Measurements from ENCODE around the gene MEF2C. TPM values are rescaled to one million over a fixed set of nuclear protein-coding genes. Genes with fewer than 3 reads are reported as not detected.
"Not testable (repeated sequence)": the region's sequence is repeated elsewhere in the genome, so short reads cannot be mapped to it uniquely, and the experiment has no call there.

Gene MEF2C
- polyA plus RNA-seq, 1 donor from 2014 or later = 30.2 TPM

DNA sequence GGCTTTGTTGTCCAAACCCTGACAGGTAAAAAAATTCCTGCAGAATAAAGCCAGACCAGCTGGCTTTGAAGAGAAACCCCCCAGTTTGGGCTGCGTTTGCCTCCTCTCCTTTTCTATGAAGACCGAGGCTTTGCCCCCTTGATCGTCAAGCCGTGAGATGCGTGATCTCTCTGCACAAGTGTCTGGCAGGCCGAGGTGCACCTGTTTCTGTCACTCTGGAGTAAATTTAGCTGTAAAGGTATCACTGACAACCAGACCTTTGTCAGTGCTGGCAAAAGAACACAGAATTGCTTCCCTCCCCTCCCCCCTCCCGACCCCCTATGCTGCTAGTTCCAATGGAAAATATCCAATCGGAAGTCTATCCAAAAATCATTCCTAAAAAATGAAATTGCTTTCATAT is 21.0 kb upstream of the MEF2C start:
- H3K36me3 ChIP-seq (ENCODE audit: insufficient read depth, low read length) = not testable (repeated sequence)

DNA sequence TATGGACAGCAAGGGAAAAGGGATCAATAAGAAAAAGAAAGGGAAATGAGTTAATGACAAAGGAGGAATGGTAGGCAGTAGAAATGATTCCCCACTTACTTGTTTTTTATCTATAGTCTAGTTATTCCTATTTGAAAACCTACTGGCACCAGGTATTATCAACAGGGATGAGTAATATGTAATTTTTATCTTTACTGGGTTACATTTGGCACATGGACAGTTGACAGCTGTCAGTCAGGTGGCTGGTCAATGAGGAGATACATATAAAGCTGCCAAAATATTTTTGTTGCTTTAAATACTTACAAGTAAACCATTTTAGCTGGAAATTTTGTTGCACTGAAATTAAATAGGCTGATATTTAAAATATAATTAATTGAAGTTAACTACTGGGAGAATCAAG is 18.1 kb upstream of the MEF2C start:
- not testable (repeated sequence) for H3K9me2 ChIP-seq (ENCODE audit: insufficient read depth, low read length); H3K36me3 ChIP-seq (ENCODE audit: insufficient read depth, low read length); H3K27me3 ChIP-seq (ENCODE audit: insufficient read depth, low read depth, low read length); H2AFZ ChIP-seq (ENCODE audit: low read depth, low read length); H3K9ac ChIP-seq (ENCODE audit: low read length); H3K27ac ChIP-seq (ENCODE audit: low read length); H3K79me2 ChIP-seq (replicated peaks; ENCODE audit: insufficient read depth, low read length); H3K4me2 ChIP-seq (ENCODE audit: low read length); H3F3A ChIP-seq (ENCODE audit: insufficient read depth, low read length, poor library complexity, severe bottlenecking); H3K9me3 ChIP-seq (ENCODE audit: low read length); H4K20me1 ChIP-seq (ENCODE audit: insufficient read depth); H3K4me3 ChIP-seq (ENCODE audit: low read length)

More for the DNA sequence above, 21.0 kb upstream of the MEF2C start:
- not testable (repeated sequence) for H3K9ac ChIP-seq (ENCODE audit: low read length); H3K9me3 ChIP-seq (ENCODE audit: low read length); H3K4me3 ChIP-seq (ENCODE audit: low read length); H3K9me2 ChIP-seq (ENCODE audit: insufficient read depth, low read length); H4K20me1 ChIP-seq (ENCODE audit: insufficient read depth); H2AFZ ChIP-seq (ENCODE audit: low read depth, low read length); H3K27ac ChIP-seq (ENCODE audit: low read length); H3K27me3 ChIP-seq (ENCODE audit: insufficient read depth, low read depth, low read length); H3F3A ChIP-seq (ENCODE audit: insufficient read depth, low read length, poor library complexity, severe bottlenecking); H3K79me2 ChIP-seq (replicated peaks; ENCODE audit: insufficient read depth, low read length); H3K4me2 ChIP-seq (ENCODE audit: low read length)

DNA sequence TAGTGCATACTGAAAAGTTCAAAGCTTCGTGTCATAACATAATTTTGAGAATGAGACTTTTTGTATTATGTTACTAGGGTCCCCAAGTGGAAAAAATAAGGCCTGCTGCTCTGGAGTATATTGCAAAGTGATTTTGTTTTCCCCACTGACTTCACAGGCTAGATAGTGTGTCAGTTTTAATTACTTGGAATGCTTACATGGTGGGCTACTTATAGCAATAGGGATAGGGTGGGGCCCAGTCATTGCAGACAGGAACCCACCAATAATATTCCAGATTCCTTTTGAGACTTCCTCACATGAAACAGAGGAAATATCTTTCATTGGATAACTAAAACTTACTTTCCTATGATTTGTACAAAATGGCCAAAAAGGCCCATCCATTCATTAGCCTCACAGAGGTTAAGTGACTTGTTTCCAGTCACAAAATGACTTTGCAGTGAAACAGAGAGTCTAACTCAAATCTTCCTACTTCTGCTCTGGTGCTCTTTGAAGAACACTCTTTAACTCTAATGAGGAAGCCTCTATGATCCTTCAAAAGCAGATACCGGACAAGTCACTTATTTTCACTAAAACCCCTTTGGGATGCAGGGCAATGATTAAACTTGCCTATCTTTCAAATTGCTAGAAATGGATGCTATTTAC is 16.2 kb upstream of the MEF2C start:
- no peaks in the 10 kb centered on the region for H3K36me3 ChIP-seq (ENCODE audit: insufficient read depth, low read length)
- no peaks in the 10 kb centered on the region for H3K9me2 ChIP-seq (ENCODE audit: insufficient read depth, low read length)
- no peaks in the 10 kb centered on the region for H4K20me1 ChIP-seq (ENCODE audit: insufficient read depth)
- H3K27me3 ChIP-seq (ENCODE audit: insufficient read depth, low read depth, low read length) = no peaks in the 10 kb centered on the region
- H3K4me2 ChIP-seq (ENCODE audit: low read length) = no peak overlapping the region
- H3K9me3 ChIP-seq (ENCODE audit: low read length) = no peaks in the 10 kb centered on the region
- no peaks in the 10 kb centered on the region for H3F3A ChIP-seq (ENCODE audit: insufficient read depth, low read length, poor library complexity, severe bottlenecking)
- H3K4me3 ChIP-seq (ENCODE audit: low read length) = no peak overlapping the region
- no peak overlapping the region for H2AFZ ChIP-seq (ENCODE audit: low read depth, low read length)
- no peaks in the 10 kb centered on the region for H3K79me2 ChIP-seq (replicated peaks; ENCODE audit: insufficient read depth, low read length)
- no peak for TF ChIP-seq EP300 (conservative IDR thresholded peaks at IDR 0.05; ENCODE audit: poor library complexity, severe bottlenecking)
- no peak for TF ChIP-seq RAD21 (conservative IDR thresholded peaks at IDR 0.05)
- TF ChIP-seq, protein P1, sequence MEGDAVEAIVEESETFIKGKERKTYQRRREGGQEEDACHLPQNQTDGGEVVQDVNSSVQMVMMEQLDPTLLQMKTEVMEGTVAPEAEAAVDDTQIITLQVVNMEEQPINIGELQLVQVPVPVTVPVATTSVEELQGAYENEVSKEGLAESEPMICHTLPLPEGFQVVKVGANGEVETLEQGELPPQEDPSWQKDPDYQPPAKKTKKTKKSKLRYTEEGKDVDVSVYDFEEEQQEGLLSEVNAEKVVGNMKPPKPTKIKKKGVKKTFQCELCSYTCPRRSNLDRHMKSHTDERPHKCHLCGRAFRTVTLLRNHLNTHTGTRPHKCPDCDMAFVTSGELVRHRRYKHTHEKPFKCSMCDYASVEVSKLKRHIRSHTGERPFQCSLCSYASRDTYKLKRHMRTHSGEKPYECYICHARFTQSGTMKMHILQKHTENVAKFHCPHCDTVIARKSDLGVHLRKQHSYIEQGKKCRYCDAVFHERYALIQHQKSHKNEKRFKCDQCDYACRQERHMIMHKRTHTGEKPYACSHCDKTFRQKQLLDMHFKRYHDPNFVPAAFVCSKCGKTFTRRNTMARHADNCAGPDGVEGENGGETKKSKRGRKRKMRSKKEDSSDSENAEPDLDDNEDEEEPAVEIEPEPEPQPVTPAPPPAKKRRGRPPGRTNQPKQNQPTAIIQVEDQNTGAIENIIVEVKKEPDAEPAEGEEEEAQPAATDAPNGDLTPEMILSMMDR (IDR thresholded peaks at IDR 0.05; ENCODE audit: poor library complexity, severe bottlenecking) = no peak
- no peak for TF ChIP-seq EZH2 (IDR thresholded peaks at IDR 0.05; ENCODE audit: borderline replicate concordance, insufficient read depth, low read length, poor library complexity, severe bottlenecking)
- no peak for TF ChIP-seq TAF1 (IDR thresholded peaks at IDR 0.05; ENCODE audit: low read depth)
- no peak for TF ChIP-seq POLR2AphosphoS5 (IDR thresholded peaks at IDR 0.05)
- no peak for TF ChIP-seq MXI1 (conservative IDR thresholded peaks at IDR 0.05; ENCODE audit: poor library complexity, severe bottlenecking)
- TF ChIP-seq SMC3 (conservative IDR thresholded peaks at IDR 0.05; ENCODE audit: poor library complexity) = no peak
- no peak overlapping the region for H3K9ac ChIP-seq (ENCODE audit: low read length)
- H3K27ac ChIP-seq (ENCODE audit: low read length) = no peak overlapping the region

DNA sequence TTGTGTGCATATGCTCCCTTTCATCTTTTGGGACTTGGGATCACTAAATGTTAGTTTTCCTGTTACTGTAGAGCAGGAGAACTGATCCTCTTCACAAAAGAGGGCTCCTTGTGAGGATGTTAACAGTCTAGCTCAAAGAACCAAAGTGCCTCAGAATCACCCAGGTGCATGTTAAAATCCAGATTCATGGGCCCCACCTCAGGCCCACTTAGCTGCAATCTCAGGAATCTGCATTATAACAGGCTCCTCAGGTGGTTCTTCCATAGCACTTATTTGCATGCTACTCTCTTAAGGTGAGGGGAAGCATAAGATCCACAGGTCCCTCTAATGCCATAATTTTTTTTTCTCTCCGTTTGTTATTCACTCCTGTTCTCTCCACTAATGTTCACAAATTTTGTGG is 14.8 kb upstream of the MEF2C start:
- H3K9ac ChIP-seq (ENCODE audit: low read length) = no peak overlapping the region
- no peaks in the 10 kb centered on the region for H3K36me3 ChIP-seq (ENCODE audit: insufficient read depth, low read length)
- no peaks in the 10 kb centered on the region for H3F3A ChIP-seq (ENCODE audit: insufficient read depth, low read length, poor library complexity, severe bottlenecking)
- TF ChIP-seq, protein P1 (IDR thresholded peaks at IDR 0.05; ENCODE audit: poor library complexity, severe bottlenecking) = no peak
- TF ChIP-seq POLR2AphosphoS5 (IDR thresholded peaks at IDR 0.05) (no peak), RAD21 (conservative IDR thresholded peaks at IDR 0.05) (no peak), TAF1 (IDR thresholded peaks at IDR 0.05; ENCODE audit: low read depth) (no peak), EZH2 (IDR thresholded peaks at IDR 0.05; ENCODE audit: borderline replicate concordance, insufficient read depth, low read length, poor library complexity, severe bottlenecking) (no peak), MXI1 (conservative IDR thresholded peaks at IDR 0.05; ENCODE audit: poor library complexity, severe bottlenecking) (no peak), SMC3 (conservative IDR thresholded peaks at IDR 0.05; ENCODE audit: poor library complexity) (no peak), EP300 (conservative IDR thresholded peaks at IDR 0.05; ENCODE audit: poor library complexity, severe bottlenecking) (no peak)
- TF ChIP-seq, protein P2, sequence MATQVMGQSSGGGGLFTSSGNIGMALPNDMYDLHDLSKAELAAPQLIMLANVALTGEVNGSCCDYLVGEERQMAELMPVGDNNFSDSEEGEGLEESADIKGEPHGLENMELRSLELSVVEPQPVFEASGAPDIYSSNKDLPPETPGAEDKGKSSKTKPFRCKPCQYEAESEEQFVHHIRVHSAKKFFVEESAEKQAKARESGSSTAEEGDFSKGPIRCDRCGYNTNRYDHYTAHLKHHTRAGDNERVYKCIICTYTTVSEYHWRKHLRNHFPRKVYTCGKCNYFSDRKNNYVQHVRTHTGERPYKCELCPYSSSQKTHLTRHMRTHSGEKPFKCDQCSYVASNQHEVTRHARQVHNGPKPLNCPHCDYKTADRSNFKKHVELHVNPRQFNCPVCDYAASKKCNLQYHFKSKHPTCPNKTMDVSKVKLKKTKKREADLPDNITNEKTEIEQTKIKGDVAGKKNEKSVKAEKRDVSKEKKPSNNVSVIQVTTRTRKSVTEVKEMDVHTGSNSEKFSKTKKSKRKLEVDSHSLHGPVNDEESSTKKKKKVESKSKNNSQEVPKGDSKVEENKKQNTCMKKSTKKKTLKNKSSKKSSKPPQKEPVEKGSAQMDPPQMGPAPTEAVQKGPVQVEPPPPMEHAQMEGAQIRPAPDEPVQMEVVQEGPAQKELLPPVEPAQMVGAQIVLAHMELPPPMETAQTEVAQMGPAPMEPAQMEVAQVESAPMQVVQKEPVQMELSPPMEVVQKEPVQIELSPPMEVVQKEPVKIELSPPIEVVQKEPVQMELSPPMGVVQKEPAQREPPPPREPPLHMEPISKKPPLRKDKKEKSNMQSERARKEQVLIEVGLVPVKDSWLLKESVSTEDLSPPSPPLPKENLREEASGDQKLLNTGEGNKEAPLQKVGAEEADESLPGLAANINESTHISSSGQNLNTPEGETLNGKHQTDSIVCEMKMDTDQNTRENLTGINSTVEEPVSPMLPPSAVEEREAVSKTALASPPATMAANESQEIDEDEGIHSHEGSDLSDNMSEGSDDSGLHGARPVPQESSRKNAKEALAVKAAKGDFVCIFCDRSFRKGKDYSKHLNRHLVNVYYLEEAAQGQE (IDR thresholded peaks at IDR 0.05; ENCODE audit: borderline replicate concordance) = no peak
- no peak overlapping the region for H2AFZ ChIP-seq (ENCODE audit: low read depth, low read length)
- H3K79me2 ChIP-seq (replicated peaks; ENCODE audit: insufficient read depth, low read length) = no peaks in the 10 kb centered on the region
- no peaks in the 10 kb centered on the region for H4K20me1 ChIP-seq (ENCODE audit: insufficient read depth)
- no peak overlapping the region for H3K4me2 ChIP-seq (ENCODE audit: low read length)
- no peak overlapping the region for H3K27ac ChIP-seq (ENCODE audit: low read length)
- no peaks in the 10 kb centered on the region for H3K27me3 ChIP-seq (ENCODE audit: insufficient read depth, low read depth, low read length)
- no peaks in the 10 kb centered on the region for H3K9me3 ChIP-seq (ENCODE audit: low read length)
- no peaks in the 10 kb centered on the region for H3K9me2 ChIP-seq (ENCODE audit: insufficient read depth, low read length)
- H3K4me3 ChIP-seq (ENCODE audit: low read length) = no peak overlapping the region
